Measurements from ENCODE around the gene PRR14. TPM values are rescaled to one million over a fixed set of nuclear protein-coding genes. Genes with fewer than 3 reads are reported as not detected.

Gene PRR14
- total RNA-seq, 2 donors from 2014 or later: 21.2 to 35.4 TPM

DNA sequence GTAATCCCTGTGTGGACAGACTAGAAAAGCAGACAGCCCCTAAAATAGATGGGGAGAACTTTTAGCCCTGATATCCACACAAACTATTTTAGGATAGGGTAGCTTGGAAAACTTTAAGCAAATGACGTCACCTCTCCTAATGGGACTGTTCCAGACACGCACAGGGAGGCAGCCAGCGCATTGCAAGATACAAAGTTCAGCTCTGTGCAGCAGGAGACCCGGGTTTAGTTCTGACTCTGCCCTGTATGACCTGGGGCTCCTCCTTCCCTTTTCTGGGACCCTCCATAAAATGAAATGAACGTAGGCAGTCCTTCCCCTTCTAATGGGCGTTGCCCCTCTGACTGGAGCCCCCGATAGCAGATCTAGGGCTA lies 46.8 kb upstream of the PRR14 start:
- Histone ChIP-seq H3K27ac (ENCODE audit: low read depth, low read length) (no peak overlapping the region), H3K27me3 (ENCODE audit: control insufficient read depth, insufficient read depth, low read length, poor library complexity, severe bottlenecking) (no peaks in the 10 kb centered on the region), H3K9me3 (ENCODE audit: control insufficient read depth, low read length) (peaks cover 7% of the 10 kb centered on the region), H3K4me3 (ENCODE audit: low read length) (no peak overlapping the region), H3K9ac (ENCODE audit: extremely low read depth, low read length, poor library complexity, severe bottlenecking) (no peak overlapping the region), H3K4me1 (ENCODE audit: control insufficient read depth, insufficient read depth, low read length) (peaks cover 3% of the 10 kb centered on the region), H3K36me3 (ENCODE audit: control insufficient read depth, insufficient read depth, low read length) (peaks cover 42% of the 10 kb centered on the region)
- H3K9me3 Mint-ChIP-seq: no peaks in the 10 kb centered on the region
- no peak overlapping the region for H3K27ac Mint-ChIP-seq
- 93 to 96% methylated on average over 7 of the region's 7 CpGs for WGBS, 2 experiments (ENCODE audit: insufficient coverage in 1 of 2, insufficient read length in 1 of 2)
- no peak overlapping the region for H3K4me3 Mint-ChIP-seq
- DNase-seq: no peak
- TF ChIP-seq, protein P1, sequence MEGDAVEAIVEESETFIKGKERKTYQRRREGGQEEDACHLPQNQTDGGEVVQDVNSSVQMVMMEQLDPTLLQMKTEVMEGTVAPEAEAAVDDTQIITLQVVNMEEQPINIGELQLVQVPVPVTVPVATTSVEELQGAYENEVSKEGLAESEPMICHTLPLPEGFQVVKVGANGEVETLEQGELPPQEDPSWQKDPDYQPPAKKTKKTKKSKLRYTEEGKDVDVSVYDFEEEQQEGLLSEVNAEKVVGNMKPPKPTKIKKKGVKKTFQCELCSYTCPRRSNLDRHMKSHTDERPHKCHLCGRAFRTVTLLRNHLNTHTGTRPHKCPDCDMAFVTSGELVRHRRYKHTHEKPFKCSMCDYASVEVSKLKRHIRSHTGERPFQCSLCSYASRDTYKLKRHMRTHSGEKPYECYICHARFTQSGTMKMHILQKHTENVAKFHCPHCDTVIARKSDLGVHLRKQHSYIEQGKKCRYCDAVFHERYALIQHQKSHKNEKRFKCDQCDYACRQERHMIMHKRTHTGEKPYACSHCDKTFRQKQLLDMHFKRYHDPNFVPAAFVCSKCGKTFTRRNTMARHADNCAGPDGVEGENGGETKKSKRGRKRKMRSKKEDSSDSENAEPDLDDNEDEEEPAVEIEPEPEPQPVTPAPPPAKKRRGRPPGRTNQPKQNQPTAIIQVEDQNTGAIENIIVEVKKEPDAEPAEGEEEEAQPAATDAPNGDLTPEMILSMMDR (conservative IDR thresholded peaks at IDR 0.05): no peak
- no peaks in the 10 kb centered on the region for H3K27me3 Mint-ChIP-seq (ENCODE audit: insufficient read depth)
- no peaks in the 10 kb centered on the region for H3K4me1 Mint-ChIP-seq
- H3K36me3 Mint-ChIP-seq (ENCODE audit: low read depth): peaks cover 38% of the 10 kb centered on the region

DNA sequence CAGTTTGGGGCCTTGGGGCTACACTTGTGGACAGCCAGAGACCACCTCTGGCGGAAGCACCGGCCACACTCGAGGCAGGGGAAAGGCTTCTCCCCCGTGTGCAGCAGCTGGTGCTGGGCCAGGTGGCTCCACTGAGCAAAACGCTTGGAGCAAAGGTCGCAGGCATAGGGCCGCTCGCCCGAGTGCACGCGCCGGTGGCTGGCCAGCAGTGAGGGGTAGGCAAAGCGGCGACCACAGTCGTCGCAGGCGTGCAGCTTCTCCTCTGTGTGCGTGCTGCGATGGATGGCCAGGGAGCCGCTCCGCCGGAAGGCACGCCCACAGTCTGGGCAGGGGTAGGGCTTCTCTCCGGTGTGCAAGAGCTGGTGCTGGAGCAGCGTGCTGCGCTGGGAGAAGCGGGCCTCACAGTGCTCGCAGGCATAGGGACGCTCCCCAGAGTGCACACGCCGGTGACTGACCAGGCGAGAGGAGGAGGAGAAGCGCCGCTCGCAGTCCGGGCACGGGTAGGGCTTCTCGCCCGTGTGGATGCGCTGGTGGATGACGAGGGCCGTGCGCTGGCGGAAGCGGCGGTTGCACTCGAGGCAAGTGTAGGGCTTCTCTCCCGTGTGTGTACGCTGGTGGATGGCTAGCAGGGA lies 46.3 kb upstream of the PRR14 start:
- H3K27me3 ChIP-seq (ENCODE audit: control insufficient read depth, insufficient read depth, low read length, poor library complexity, severe bottlenecking): no peaks in the 10 kb centered on the region
- Mint-ChIP-seq H3K4me3 (no peak overlapping the region), H3K27me3 (ENCODE audit: insufficient read depth) (no peaks in the 10 kb centered on the region), H3K36me3 (ENCODE audit: low read depth) (peaks cover 38% of the 10 kb centered on the region), H3K4me1 (no peaks in the 10 kb centered on the region), H3K27ac (no peak overlapping the region), H3K9me3 (no peaks in the 10 kb centered on the region)
- H3K4me1 ChIP-seq (ENCODE audit: control insufficient read depth, insufficient read depth, low read length): peaks cover 3% of the 10 kb centered on the region
- peaks cover 42% of the 10 kb centered on the region for H3K36me3 ChIP-seq (ENCODE audit: control insufficient read depth, insufficient read depth, low read length)
- 96% methylated on average over 44 to 49 of the region's 49 CpGs for WGBS, 2 experiments (ENCODE audit: insufficient coverage in 1 of 2, insufficient read length in 1 of 2)
- no peak overlapping the region for H3K27ac ChIP-seq (ENCODE audit: low read depth, low read length)
- TF ChIP-seq, protein P1 (conservative IDR thresholded peaks at IDR 0.05): no peak
- no peak for DNase-seq
- H3K4me3 ChIP-seq (ENCODE audit: low read length): no peak overlapping the region
- H3K9me3 ChIP-seq (ENCODE audit: control insufficient read depth, low read length): peaks cover 7% of the 10 kb centered on the region
- H3K9ac ChIP-seq (ENCODE audit: extremely low read depth, low read length, poor library complexity, severe bottlenecking): no peak overlapping the region

DNA sequence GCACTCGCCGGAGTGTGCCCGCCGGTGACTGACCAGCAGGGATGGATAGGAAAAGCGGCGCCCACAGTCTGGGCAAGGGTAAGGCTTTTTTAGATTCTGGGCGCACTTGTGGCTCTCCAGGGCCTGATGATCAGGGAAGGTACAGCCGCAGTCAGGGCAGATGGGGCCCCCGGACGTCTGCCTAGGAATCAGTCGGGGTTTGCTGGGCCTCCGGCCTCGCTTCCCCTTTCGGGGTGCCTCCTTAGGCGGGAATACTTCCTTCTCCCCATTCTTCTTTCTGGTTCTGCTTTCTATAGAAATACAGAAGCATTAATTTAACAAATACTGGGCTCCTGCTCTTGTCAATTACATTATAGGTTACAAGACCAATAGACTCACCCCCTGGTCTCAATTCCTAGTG lies 45.6 kb upstream of the PRR14 start:
- H3K27ac ChIP-seq (ENCODE audit: low read depth, low read length): no peak overlapping the region
- H3K4me3 ChIP-seq (ENCODE audit: low read length): no peak overlapping the region
- DNase-seq: no peak
- Mint-ChIP-seq H3K27ac (no peak overlapping the region), H3K9me3 (no peaks in the 10 kb centered on the region), H3K36me3 (ENCODE audit: low read depth) (peaks cover 38% of the 10 kb centered on the region), H3K4me1 (no peaks in the 10 kb centered on the region), H3K4me3 (no peak overlapping the region), H3K27me3 (ENCODE audit: insufficient read depth) (no peaks in the 10 kb centered on the region)
- peaks cover 7% of the 10 kb centered on the region for H3K9me3 ChIP-seq (ENCODE audit: control insufficient read depth, low read length)
- H3K9ac ChIP-seq (ENCODE audit: extremely low read depth, low read length, poor library complexity, severe bottlenecking): no peak overlapping the region
- H3K36me3 ChIP-seq (ENCODE audit: control insufficient read depth, insufficient read depth, low read length): peaks cover 42% of the 10 kb centered on the region
- TF ChIP-seq, protein P1 (conservative IDR thresholded peaks at IDR 0.05): no peak
- 94 to 98% methylated on average over 9 to 15 of the region's 15 CpGs for WGBS, 2 experiments (ENCODE audit: insufficient coverage in 1 of 2, insufficient read length in 1 of 2)
- peaks cover 3% of the 10 kb centered on the region for H3K4me1 ChIP-seq (ENCODE audit: control insufficient read depth, insufficient read depth, low read length)
- no peaks in the 10 kb centered on the region for H3K27me3 ChIP-seq (ENCODE audit: control insufficient read depth, insufficient read depth, low read length, poor library complexity, severe bottlenecking)

Measured in endodermal cell (in vitro differentiated cells).